Globus pallidus (tissue), 1 donor: ENCODE results near the gene ADGRD1.

Experiments
- DNase-seq: peaks from one replicate; pipeline ENCODE4 v3.0.0-alpha.2; 2015; ENCODE audit warnings: low spot score

ADGRD1 gene

GRCh38 chr12:131025234-131025633 is 71.5 kb downstream of the ADGRD1 start:
- DNase-seq: no peak

GRCh38 chr12:131025939-131026702 is 72.4 kb downstream of the ADGRD1 start:
- no peak for DNase-seq

DNA sequence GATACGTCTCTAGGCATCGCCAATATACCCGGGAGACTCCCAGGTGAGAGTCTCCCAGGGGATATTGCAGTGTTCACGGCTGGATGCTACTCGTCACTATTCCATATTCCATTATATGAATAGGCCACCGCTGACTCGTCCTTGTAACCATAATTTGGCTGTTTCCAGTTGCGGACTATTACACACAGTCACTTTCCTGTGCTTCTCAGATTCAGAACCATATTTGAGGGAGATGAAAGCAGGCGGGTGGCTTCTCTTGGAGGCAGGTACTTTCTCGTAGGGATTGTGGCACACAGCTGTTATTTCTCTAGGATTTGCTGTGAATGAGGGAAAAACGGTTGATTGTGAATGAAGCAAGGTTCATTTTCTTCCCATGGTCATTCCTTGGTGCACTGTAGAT is 73.0 kb downstream of the ADGRD1 start:
- no peak for DNase-seq

- DNase-seq: no peak
Observed at GRCh38 chr12:131027264-131027663, 73.6 kb downstream of the ADGRD1 start.

DNA sequence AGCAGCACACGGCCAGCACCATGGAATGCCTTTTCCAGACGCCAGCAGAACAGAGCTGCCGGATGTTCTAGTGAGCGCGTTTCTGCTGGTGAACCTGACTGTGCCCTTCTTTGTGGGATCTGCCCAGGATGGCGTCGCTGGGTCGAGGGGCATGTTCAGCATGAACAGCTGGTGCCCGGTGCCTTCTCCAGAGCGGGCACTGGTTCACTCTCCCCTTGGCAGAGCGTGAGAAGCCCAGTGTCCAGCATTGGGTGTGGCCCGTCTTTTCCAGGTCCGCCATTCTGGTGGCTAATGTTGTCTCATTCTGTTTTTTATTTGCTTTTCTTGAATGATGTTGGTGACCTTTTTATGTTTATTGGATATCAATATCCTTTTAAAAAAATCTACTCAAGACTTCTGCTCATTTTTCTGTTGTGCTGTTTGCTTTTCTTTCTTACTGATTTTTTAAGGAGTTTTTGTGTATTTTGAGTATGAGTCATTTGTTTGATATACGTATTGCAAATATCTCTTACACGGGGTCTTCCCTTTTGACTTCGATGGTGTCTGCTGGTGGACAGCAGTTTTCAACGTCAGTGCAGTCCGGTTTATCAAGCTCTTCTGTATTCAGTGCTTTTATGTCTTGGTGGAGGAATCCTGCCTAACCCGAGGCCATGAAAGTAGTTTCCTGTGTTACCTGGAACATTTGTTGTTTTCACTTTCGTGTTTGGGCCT is 74.3 kb downstream of the ADGRD1 start:
- no peak for DNase-seq

DNA sequence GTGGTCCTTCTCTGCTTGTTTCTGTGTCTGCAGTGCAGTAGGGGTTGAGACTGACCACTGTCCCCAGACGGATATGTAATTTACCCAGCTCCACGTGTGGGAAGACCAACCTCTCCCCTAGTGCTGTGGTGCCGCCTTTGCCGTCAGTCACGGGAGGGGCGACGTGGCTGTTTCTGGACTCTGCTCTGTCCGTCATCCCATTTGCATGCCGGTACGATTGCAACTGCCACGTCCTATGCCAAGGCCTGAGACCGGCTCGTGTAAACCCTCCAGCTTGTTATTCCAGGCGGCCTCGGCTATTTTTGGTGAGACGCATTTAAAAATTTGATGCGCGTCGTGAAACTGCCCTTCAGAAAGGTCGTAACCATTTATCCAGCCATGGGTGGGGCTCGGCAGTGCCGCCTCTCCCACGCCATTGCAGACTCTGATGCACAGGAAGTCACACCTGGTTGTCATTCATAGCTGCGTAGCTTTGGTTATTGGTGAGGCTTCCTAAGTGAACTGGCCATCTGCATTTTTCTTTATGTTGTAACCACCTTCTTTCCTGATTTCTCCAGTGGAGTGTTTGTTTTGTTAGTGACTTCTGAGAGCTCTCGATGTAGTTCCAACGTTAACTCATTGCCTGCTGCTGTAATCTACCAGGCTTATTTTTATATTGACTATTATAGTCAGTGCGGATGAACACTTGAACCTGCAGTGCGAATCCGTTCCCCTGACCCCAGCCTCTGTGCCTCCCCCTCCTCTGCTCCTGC is 75.1 kb downstream of the ADGRD1 start:
- no peak for DNase-seq

GRCh38 chr12:131030472-131031328 is 77.0 kb downstream of the ADGRD1 start:
- DNase-seq: no peak

DNA sequence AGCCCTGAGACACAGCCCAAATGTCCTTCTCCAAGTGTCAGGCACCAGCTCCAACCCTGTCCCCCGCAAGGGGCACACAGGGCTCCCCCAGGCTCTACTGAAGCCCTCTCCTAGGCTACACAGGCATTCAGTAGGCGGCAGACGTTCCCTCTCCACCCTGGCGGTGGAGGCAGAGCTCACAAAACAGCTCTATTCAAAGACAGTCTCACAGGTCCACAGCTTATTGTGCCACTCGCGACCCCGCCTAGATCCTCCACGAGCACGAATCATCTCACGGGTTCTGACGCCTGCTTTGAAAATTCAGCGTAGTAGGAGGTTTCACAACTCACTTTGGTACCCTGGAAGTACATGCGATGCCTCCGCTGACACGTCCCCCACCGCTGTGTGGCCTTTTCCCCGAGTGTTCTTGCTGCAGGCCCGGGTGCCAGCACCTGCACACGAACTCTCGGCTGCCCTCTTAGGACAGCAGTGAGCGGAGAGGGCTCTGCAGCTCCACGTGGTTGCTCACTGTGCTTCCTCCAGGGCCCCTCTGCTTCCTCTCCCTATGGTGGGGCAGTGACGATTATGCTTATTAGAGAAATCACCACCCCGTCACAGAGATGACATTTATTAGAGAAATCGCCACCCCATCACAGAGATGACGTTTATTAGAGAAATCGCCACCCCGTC is 78.5 kb downstream of the ADGRD1 start:
- no peak for DNase-seq

GRCh38 chr12:131033486-131033885 is 79.8 kb downstream of the ADGRD1 start:
- DNase-seq: no peak

DNA sequence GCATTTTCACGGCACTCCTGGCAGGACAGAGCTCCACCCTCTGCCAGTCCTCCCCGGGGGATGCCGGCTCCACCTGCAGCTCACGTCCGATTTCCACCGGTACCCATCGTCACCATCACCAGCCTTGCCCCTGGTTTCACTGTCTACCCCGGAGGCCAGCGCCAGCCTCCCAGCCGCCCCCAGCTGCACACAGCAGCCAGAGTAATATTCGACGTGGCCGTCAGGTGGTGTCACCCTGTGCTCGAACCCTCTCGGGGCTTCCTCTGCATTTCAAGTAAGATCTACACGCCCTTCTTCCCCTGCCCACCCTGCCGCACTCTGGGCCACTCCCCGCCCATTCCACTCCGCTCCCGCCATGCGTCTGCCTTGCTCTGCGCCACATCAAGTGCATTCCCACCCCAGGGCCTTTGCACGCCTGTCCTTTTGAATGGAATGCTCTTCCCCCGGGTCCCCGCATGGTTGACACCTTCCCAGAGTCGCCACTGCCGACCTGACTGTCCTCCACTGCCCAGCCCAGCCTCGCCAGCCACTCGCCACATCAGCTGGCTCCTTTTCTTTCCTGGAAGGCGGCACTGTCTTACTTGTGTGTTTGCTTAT is 80.3 kb downstream of the ADGRD1 start:
- no peak for DNase-seq

GRCh38 chr12:131034631-131035244 is 81.0 kb downstream of the ADGRD1 start:
- no peak for DNase-seq

GRCh38 chr12:131035245-131035681 is 81.6 kb downstream of the ADGRD1 start:
- no peak for DNase-seq

- DNase-seq: no peak
Observed at GRCh38 chr12:131038159-131038558, 84.5 kb downstream of the ADGRD1 start.

DNA sequence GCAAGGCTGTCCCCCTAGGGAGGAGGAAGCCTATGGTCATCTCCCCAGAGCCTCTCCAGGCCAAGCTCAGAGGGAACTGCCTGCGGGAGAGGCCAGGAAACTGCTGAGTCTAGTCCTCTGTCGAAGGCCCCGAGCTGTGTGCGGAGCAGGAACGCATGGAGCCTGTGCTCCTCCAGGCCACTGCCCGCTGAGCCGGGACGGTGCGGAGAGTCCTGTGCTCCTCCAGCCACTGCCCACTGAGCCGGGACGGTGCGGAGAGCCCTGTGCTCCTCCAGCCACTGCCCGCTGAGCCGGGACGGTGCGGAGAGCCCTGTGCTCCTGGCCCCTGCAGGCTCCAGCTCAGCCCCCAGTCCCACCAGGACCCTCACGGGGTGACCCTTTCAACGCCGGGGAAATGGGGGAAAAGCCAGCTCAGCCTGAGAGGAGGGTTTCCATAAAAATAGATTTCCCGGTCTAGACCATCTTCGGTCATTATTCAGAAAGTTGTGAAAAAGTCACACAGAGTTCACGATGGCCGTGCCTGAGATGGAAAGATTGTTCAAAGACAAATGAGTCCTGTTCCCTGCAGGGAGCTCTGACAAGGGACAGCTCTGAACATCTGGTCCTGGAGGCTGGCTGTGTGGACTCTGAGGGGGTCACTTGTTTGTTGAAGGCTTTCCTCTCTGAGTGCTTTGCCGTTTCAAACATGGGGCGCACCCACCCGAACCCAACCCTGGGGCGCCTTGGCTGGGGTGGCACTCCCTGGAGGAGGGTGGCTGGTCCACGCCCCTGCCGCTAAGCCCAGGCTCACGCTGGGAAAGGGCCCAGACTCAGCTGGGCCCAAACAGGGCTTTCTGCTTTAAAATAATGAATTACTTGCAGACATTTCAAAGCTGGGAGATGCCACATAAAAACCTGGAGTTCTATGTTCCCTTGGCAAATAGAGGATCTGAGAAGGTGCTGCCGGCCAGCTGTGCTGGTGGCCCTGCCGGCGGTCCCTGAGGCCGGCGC is 85.5 kb downstream of the ADGRD1 start:
- DNase-seq: no peak

- DNase-seq: no peak
Observed at GRCh38 chr12:131040491-131040890, 86.8 kb downstream of the ADGRD1 start.

DNA sequence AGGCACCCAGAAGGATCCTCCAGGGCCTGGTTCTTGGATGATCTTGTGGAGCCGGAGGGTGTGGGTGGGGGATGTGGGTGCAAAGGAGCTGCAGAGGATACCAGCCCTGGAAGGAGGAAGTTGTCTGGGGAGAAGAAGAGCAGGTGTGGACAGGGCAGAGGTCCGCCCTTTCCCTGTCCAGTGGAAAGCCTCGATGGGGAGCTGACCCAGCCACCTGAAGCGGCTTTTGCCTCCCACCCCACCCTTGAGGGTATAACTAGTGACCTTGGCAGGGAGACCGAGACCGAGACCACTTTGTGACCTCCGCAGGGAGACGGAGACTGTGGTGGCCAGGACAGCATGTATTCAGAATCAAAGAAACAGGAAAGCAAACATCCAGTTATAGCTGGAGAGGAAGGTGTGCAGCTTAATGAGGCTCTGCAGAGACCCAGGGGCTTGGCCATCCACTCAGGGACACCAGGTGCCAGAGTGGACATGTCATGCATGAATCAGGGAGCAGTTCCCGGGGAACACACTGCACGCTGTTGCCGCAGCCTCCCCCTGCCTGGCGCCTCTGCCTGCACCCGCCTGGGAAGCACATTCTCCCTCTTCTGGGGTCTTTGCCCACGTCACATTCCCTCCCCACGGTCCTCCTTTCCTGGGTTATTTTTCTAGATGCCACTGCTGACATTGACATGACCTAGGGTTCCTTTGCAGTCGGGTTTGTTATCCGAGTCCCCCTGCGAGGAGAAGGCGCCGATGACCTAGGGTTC is 87.7 kb downstream of the ADGRD1 start:
- no peak for DNase-seq

DNA sequence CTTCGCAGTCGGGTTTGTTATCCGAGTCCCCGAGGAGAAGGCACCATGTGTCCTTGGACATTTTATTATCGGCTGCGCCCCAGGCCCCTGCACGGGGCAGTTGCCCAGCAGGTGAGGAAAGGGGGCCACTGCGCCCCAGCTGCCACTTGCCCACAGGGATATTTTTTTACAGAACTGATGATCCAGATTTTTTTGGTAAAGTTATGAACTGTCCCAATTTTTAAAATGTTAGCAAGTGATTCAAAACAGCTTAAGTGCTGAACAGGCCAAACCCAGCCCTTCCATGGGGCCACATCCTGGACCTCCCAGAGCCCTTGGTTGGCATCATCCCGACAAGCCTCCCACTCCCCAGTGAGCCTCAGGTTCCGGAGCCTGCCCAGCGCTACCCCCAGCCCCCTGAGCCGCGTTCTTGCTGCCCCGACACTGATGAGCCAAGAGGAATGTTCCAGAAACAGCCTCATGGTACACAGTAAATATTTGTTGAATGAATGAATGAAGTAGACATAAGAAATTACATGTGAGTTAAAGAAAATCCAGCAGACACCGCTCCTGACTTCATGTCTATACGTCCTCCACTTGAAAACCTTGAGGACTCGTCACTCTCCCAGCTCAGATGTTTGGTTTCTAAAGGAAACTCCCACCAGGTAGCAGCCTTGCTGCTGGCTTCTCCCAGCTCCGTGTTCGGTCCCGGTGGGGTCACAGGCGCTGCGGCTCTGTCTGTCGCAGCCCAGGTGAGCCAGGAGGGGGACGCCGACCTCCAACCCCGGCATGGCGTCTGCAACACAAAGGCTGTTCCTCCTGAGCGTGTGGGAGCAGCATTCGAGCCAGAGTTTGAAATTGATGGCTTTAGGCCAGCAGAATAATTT is 88.5 kb downstream of the ADGRD1 start:
- DNase-seq: no peak
